K562 (cell line): ENCODE results near the gene CLNK. TPM values are rescaled to one million over a fixed set of nuclear protein-coding genes. Genes with fewer than 3 reads are reported as not detected.

Source experiments
- ATAC-seq: fragments of 200-7000 bp; cut with Tn5 transposase; 3 replicates; pipeline ENCODE4 v1.9.1; 2020; ENCODE audit warnings: moderate library complexity
- BruUV-seq: library from RNA; stranded (reverse); fragments of 400-500 nt; replicated peaks from 2 replicates; lab custom pipeline; 2021; lab: Mats Ljungman, UMichigan
- CTCF ChIA-PET: fragments of 300-600 bp; formaldehyde crosslinking; extraction: SDS; loops from one replicate; lab custom pipeline; 2021; ENCODE audit warnings: low intra/inter-chr PET ratio; lab: Yijun Ruan, JAX
- POLR2A ChIA-PET: fragments of 300-600, 350-650 bp; sonication (Branson Sonifier 250); formaldehyde crosslinking; extraction: SDS; loops from one replicate; lab custom pipeline; 2021; ENCODE audit warnings: antibody characterized with exemption, inconsistent platforms; lab: Yijun Ruan, JAX
- DNase-seq, 4 experiments: peaks; one replicate each; pipeline versions ENCODE4 v3.0.0 to v3.0.0-alpha.2; 2011 to 2018; ENCODE audit warnings: low spot score in 3 of 4, mixed read lengths in 3 of 4; ENCODE audit errors: extremely low read depth in 1 of 4
- FAIRE-seq: peaks from 2 replicates; lab custom pipeline; 2011; peaks lifted over from hg19 to GRCh38; lab: Jason Lieb, UNC
- H2AFZ ChIP-seq: 2 replicates; pipeline ENCODE4 v1.6.0; 2011; ENCODE audit warnings: low read depth, low read length, control low read depth, inconsistent platforms
- H3K27ac ChIP-seq: fragments of 200-600 bp; 3 replicates; pipeline ENCODE4 v1.8.0; 2011; ENCODE audit warnings: low read depth, mild to moderate bottlenecking, control low read depth, inconsistent platforms, low read length, moderate library complexity, mixed read lengths; ENCODE audit errors: extremely low read depth
- H3K27me3 ChIP-seq, 2 experiments: fragments of 300-600 bp in 1 of 2; 2 replicates in 1 of 2; 3 replicates in 1 of 2; pipeline versions ENCODE4 v1.6.0 to v1.8.0; 2011; ENCODE audit warnings: inconsistent platforms in 2 of 2, low read length in 2 of 2, mild to moderate bottlenecking in 1 of 2, mixed read lengths in 1 of 2, moderate library complexity in 1 of 2; ENCODE audit not compliant: control insufficient read depth in 2 of 2, insufficient read depth in 2 of 2
- H3K36me3 ChIP-seq: fragments of 300-600 bp; 3 replicates; pipeline ENCODE4 v1.8.0; 2011; ENCODE audit warnings: mild to moderate bottlenecking, low read length, inconsistent platforms; ENCODE audit not compliant: control insufficient read depth, insufficient read depth
- H3K4me1 ChIP-seq, 2 experiments: fragments of 200-600 bp in 1 of 2; replicated peaks in 1 of 2; 2 replicates in 1 of 2; 3 replicates in 1 of 2; pipeline versions ENCODE4 v1.5.1 to v1.8.0; 2011; ENCODE audit warnings: inconsistent platforms in 2 of 2, low read length in 2 of 2, mild to moderate bottlenecking in 1 of 2, mixed read lengths in 1 of 2, moderate library complexity in 1 of 2; ENCODE audit not compliant: control insufficient read depth in 2 of 2, insufficient read depth in 2 of 2
- H3K4me2 ChIP-seq: 2 replicates; pipeline ENCODE4 v1.6.1; 2011; ENCODE audit warnings: low read length, control low read depth, inconsistent platforms, mixed read lengths; ENCODE audit not compliant: insufficient read depth
- H3K4me3 ChIP-seq: fragments of 200-600 bp; sonication (generic), shearing (Covaris generic); 2 replicates; pipeline ENCODE4 v1.5.1; 2016; ENCODE audit warnings: control low read depth, inconsistent platforms
- H3K79me2 ChIP-seq: fragments of 200-600 bp; 3 replicates; pipeline ENCODE4 v1.8.0; 2011; ENCODE audit warnings: low read length, inconsistent platforms; ENCODE audit not compliant: control insufficient read depth, insufficient read depth
- H3K9ac ChIP-seq, 2 experiments: 2 replicates each; pipeline versions ENCODE4 v1.6.0 to v1.6.1; 2011; ENCODE audit warnings: low read depth in 2 of 2, low read length in 2 of 2, control low read depth in 1 of 2, inconsistent platforms in 1 of 2, mild to moderate bottlenecking in 1 of 2, mixed read lengths in 1 of 2; ENCODE audit not compliant: insufficient read depth in 1 of 2
- H3K9me1 ChIP-seq: one replicate; pipeline ENCODE4 v1.6.0; 2011; ENCODE audit warnings: inconsistent platforms, mild to moderate bottlenecking, low read length, moderate library complexity; ENCODE audit not compliant: control insufficient read depth, insufficient read depth
- H3K9me3 ChIP-seq: replicated peaks from 2 replicates; pipeline ENCODE4 v1.5.1; 2011; ENCODE audit warnings: low read depth, low read length, inconsistent platforms; ENCODE audit not compliant: control insufficient read depth, insufficient read depth
- H4K20me1 ChIP-seq: replicated peaks from 2 replicates; pipeline ENCODE4 v1.6.1; 2011; ENCODE audit warnings: low read length, inconsistent platforms, mixed read lengths; ENCODE audit not compliant: control insufficient read depth, insufficient read depth
- ATF4 ChIP-seq: fragments of 450-650 bp; formaldehyde crosslinking; IDR thresholded peaks from 2 replicates; pipeline ENCODE4 v1.4.0; 2022; ENCODE audit warnings: mild to moderate bottlenecking, moderate library complexity
- BACH1 ChIP-seq: fragments of 200-800 bp; sonication (Bioruptor generic); IDR thresholded peaks from 2 replicates; pipeline ENCODE4 v1.6.1; 2016; ENCODE audit warnings: missing genetic modification characterization, missing compliant biosample characterization
- CXXC5 ChIP-seq: fragments of 250-450 bp; sonication (Bioruptor Pico); IDR thresholded peaks from 2 replicates; pipeline ENCODE4 v1.8.0; 2022; ENCODE audit warnings: inconsistent platforms, mild to moderate bottlenecking, moderate library complexity
- FOSL1 ChIP-seq: fragments of 200-800 bp; sonication (Bioruptor generic); conservative IDR thresholded peaks from 2 replicates; pipeline ENCODE4 v1.6.1; 2016; ENCODE audit warnings: missing genetic modification characterization, missing compliant biosample characterization
- ILK ChIP-seq: fragments of 450-650 bp; IDR thresholded peaks from 2 replicates; pipeline ENCODE4 v1.6.1; 2016; ENCODE audit warnings: missing genetic modification characterization, low read depth, mild to moderate bottlenecking, missing compliant biosample characterization, moderate library complexity, borderline replicate concordance
- KAT2B ChIP-seq: IDR thresholded peaks from one replicate; pipeline ENCODE4 v1.6.1; 2012; ENCODE audit warnings: low read depth, mild to moderate bottlenecking, control low read depth, inconsistent platforms, low read length, moderate library complexity
- KAT7 ChIP-seq: sonication (generic); formaldehyde crosslinking; IDR thresholded peaks from 2 replicates; pipeline ENCODE4 v1.8.0; 2022; ENCODE audit warnings: missing genetic modification reagents, mild to moderate bottlenecking, borderline replicate concordance
- LCOR ChIP-seq: sonication (generic); formaldehyde crosslinking; IDR thresholded peaks from 2 replicates; pipeline ENCODE4 v1.8.0; 2022; ENCODE audit warnings: mild to moderate bottlenecking, missing genetic modification reagents
- NELFE ChIP-seq: IDR thresholded peaks from 2 replicates; pipeline ENCODE4 v1.6.1; 2011; ENCODE audit warnings: mild to moderate bottlenecking; ENCODE audit not compliant: insufficient read depth, insufficient read length
- SMC3 ChIP-seq: conservative IDR thresholded peaks from 2 replicates; pipeline ENCODE4 v1.6.1; 2011; ENCODE audit warnings: low read depth, low read length, improper control_type of control experiment; ENCODE audit not compliant: insufficient read depth
- SREBF1 ChIP-seq: fragments of 150-350 bp; IDR thresholded peaks from 2 replicates; pipeline ENCODE4 v1.6.1; 2014; ENCODE audit warnings: antibody characterized with exemption, low read depth, low read length, borderline replicate concordance
- STAG1 ChIP-seq: sonication (generic); formaldehyde crosslinking; IDR thresholded peaks from 2 replicates; pipeline ENCODE4 v1.5.0; 2020; ENCODE audit warnings: missing genetic modification reagents, borderline replicate concordance
- TAF15 ChIP-seq: fragments of 200-400 bp; formaldehyde crosslinking; IDR thresholded peaks from 2 replicates; pipeline ENCODE4 v1.6.1; 2017; ENCODE audit warnings: mild to moderate bottlenecking, low read depth, low read length, moderate library complexity
- TAL1 ChIP-seq: fragments of 450-650 bp; IDR thresholded peaks from 2 replicates; pipeline ENCODE4 v1.6.1; 2016; ENCODE audit warnings: mild to moderate bottlenecking
- ZNF146 ChIP-seq: IDR thresholded peaks from one replicate; pipeline ENCODE4 v1.6.1; 2018; ENCODE audit warnings: missing compliant biosample characterization; ENCODE audit not compliant: unreplicated experiment
- ZNF445 ChIP-seq: fragments of 250-450 bp; sonication (Bioruptor Pico); IDR thresholded peaks from 2 replicates; pipeline ENCODE4 v1.4.0; 2020; ENCODE audit warnings: low read depth, mild to moderate bottlenecking, moderate library complexity
- WGBS: fragments of 100-300 bp; shearing (Covaris generic); methylation state at CpG from one replicate; pipeline ENCODE4 v1.1.6; 2016; ENCODE audit warnings: low coverage, mixed read lengths; ENCODE audit not compliant: insufficient coverage; ENCODE audit errors: missing lambda C conversion rate; 5-methylcytosine and 5-hydroxymethylcytosine counted together
- in situ Hi-C: fragments of 300-500 bp; cut with MboI; formaldehyde crosslinking; loops from 4 replicates; pipeline ENCODE4 v1.15.0; 2018; ENCODE audit warnings: inconsistent platforms, mixed read lengths
- intact Hi-C: fragments of 100-400 bp; cut with micrococcal nuclease; formaldehyde crosslinking; loops from 2 replicates; pipeline ENCODE4 v1.14.2; 2022
- polyA plus RNA-seq, 8 experiments: library from polyadenylated mRNA; depleted of rRNA in 4 of 8; stranded (reverse) in 5 of 8; unstranded in 3 of 8; fragments of >200 nt; fragmentation: Nextera tagmentation in 2 of 8; fragmentation: Illumina TruSeq in 1 of 8; extraction: Ambion mirVana in 2 of 8; extraction: Trizol in 1 of 8; gene quantifications; 2 replicates each; pipeline versions ENCODE4 v1.2.1 to v1.2.3, GENCODE V29; 2011 to 2014; ENCODE audit warnings: inconsistent platforms in 1 of 8, missing spikeins in 1 of 8
- total RNA-seq, 7 experiments: library from RNA; depleted of rRNA in 6 of 7; stranded (reverse); fragments of >200 nt in 6 of 7; fragmentation: Illumina TruSeq in 2 of 7; extraction: Trizol in 2 of 7; gene quantifications; 2 replicates each; pipeline versions ENCODE4 v1.2.1 to v1.2.3, GENCODE V29; 2011 to 2021; ENCODE audit warnings: low replicate concordance in 1 of 7
- TF ChIP-seq, protein P1 (sequence below): sonication (generic); formaldehyde crosslinking; IDR thresholded peaks from 2 replicates; pipeline ENCODE4 v1.8.0; 2023; ENCODE audit warnings: missing genetic modification reagents, mild to moderate bottlenecking, borderline replicate concordance

Gene CLNK
- total and polyA plus RNA-seq, 9 of the 15 experiments (the other 6 are each of a cell fraction or from before 2014, with no cell fraction given): not detected

DNA sequence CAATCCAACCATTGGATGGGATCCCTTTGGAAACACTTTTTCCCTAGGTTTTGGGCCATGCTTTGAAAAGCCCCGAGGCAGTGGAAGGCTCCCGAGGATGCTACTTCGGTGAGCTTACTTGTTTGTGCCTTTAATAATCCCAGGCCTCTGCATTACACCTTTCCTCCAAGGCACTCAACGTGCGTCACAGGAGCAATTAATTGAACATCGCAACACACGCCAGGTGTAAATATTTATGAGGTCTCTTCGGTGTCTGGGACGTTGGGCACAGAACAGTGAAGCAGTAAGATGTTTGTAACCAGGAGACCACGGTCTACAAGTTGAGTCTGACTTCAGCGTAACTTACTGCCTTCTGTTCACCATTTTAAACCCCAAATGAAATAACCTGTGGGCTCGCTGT is 97.3 kb downstream of the CLNK start:
- WGBS: 1% methylated on average over 12 of the region's 12 CpGs
- no peak for TF ChIP-seq TAL1
- TF ChIP-seq STAG1 (CRISPR knock-in tag): no peak
- no peak for TF ChIP-seq BACH1
- TF ChIP-seq NELFE: no peak
- no peak for TF ChIP-seq FOSL1 (tag)
- no peak for TF ChIP-seq SREBF1
- no peak for TF ChIP-seq SMC3
- TF ChIP-seq ZNF146 (CRISPR knock-in tag): no peak
- TF ChIP-seq ATF4 (CRISPR knock-in tag): no peak
- no peak for TF ChIP-seq LCOR (CRISPR knock-in tag)
- no peak for TF ChIP-seq CXXC5 (CRISPR knock-in tag)
- TF ChIP-seq ZNF445: no peak
- no peak for TF ChIP-seq TAF15
- TF ChIP-seq, protein P1, sequence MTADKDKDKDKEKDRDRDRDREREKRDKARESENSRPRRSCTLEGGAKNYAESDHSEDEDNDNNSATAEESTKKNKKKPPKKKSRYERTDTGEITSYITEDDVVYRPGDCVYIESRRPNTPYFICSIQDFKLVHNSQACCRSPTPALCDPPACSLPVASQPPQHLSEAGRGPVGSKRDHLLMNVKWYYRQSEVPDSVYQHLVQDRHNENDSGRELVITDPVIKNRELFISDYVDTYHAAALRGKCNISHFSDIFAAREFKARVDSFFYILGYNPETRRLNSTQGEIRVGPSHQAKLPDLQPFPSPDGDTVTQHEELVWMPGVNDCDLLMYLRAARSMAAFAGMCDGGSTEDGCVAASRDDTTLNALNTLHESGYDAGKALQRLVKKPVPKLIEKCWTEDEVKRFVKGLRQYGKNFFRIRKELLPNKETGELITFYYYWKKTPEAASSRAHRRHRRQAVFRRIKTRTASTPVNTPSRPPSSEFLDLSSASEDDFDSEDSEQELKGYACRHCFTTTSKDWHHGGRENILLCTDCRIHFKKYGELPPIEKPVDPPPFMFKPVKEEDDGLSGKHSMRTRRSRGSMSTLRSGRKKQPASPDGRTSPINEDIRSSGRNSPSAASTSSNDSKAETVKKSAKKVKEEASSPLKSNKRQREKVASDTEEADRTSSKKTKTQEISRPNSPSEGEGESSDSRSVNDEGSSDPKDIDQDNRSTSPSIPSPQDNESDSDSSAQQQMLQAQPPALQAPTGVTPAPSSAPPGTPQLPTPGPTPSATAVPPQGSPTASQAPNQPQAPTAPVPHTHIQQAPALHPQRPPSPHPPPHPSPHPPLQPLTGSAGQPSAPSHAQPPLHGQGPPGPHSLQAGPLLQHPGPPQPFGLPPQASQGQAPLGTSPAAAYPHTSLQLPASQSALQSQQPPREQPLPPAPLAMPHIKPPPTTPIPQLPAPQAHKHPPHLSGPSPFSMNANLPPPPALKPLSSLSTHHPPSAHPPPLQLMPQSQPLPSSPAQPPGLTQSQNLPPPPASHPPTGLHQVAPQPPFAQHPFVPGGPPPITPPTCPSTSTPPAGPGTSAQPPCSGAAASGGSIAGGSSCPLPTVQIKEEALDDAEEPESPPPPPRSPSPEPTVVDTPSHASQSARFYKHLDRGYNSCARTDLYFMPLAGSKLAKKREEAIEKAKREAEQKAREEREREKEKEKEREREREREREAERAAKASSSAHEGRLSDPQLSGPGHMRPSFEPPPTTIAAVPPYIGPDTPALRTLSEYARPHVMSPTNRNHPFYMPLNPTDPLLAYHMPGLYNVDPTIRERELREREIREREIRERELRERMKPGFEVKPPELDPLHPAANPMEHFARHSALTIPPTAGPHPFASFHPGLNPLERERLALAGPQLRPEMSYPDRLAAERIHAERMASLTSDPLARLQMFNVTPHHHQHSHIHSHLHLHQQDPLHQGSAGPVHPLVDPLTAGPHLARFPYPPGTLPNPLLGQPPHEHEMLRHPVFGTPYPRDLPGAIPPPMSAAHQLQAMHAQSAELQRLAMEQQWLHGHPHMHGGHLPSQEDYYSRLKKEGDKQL (CRISPR knock-in tag): no peak
- TF ChIP-seq KAT2B: no peak
- no peak for TF ChIP-seq KAT7
- no peak for TF ChIP-seq ILK (tag)

More for the DNA sequence above, 97.3 kb downstream of the CLNK start:
- POLR2A ChIA-PET: no interaction called here
- intact Hi-C loops (loop anchor here (10.0 kb wide), 1 partner anchor 838 kb away; the partner anchor contains the start of gene HS3ST1), in situ Hi-C loops (loop anchor here (25.0 kb wide), 1 partner anchor 825 kb away; no protein-coding TSS in a partner anchor)
- H3K27ac ChIP-seq: no peak overlapping the region
- H3K36me3 ChIP-seq: no peaks in the 10 kb centered on the region
- CTCF ChIA-PET: no interaction called here
- no peaks in the 10 kb centered on the region for H3K4me1 ChIP-seq
- no peak overlapping the region for H3K4me2 ChIP-seq
- H3K27me3 ChIP-seq: no peaks in the 10 kb centered on the region; a peak in 1 of 5 replicates
- DNase-seq (no peak), ATAC-seq (no peak), FAIRE-seq (no peak)
- H3K9ac ChIP-seq: no peak overlapping the region
- no peaks in the 10 kb centered on the region for H3K9me1 ChIP-seq
- H4K20me1 ChIP-seq: no peaks in the 10 kb centered on the region
- H3K9me3 ChIP-seq: no peaks in the 10 kb centered on the region
- H3K79me2 ChIP-seq: no peaks in the 10 kb centered on the region
- no peak overlapping the region for H2AFZ ChIP-seq
- no peak overlapping the region for H3K4me3 ChIP-seq
- no TSS peak for BruUV-seq
